Adipose tissue (tissue), 3 donors: ENCODE results near the gene LRRC59. TPM values are rescaled to one million over a fixed set of nuclear protein-coding genes. Genes with fewer than 3 reads are reported as not detected.
"Not testable (repeated sequence)": the region's sequence is repeated elsewhere in the genome, so short reads cannot be mapped to it uniquely, and the experiment has no call there.

Experiments used
- H3K27ac ChIP-seq: one replicate; pipeline ENCODE4 v1.5.1; 2013; ENCODE audit warnings: low read depth, low read length
- WGBS, 3 donors: extraction: QIAGEN DNeasy Blood & Tissue Kit; methylation state at CpG; one replicate each; pipeline ENCODE4 v1.1.7; 2013; 5-methylcytosine and 5-hydroxymethylcytosine counted together
- polyA plus RNA-seq, 3 donors: library from polyadenylated mRNA; stranded (reverse); fragments of 200-250 nt; gene quantifications; one replicate each; pipeline ENCODE4 v1.2.3, GENCODE V29; 2013
- donor health status: healthy with polysubstance abuse.
- donor health status: Bipolar disorder and iron deficiency.
- donor health status: healthy.

LRRC59 gene
- polyA plus RNA-seq = 10 to 100 TPM; 57.1 to 74.7 (median 63.1) TPM

DNA sequence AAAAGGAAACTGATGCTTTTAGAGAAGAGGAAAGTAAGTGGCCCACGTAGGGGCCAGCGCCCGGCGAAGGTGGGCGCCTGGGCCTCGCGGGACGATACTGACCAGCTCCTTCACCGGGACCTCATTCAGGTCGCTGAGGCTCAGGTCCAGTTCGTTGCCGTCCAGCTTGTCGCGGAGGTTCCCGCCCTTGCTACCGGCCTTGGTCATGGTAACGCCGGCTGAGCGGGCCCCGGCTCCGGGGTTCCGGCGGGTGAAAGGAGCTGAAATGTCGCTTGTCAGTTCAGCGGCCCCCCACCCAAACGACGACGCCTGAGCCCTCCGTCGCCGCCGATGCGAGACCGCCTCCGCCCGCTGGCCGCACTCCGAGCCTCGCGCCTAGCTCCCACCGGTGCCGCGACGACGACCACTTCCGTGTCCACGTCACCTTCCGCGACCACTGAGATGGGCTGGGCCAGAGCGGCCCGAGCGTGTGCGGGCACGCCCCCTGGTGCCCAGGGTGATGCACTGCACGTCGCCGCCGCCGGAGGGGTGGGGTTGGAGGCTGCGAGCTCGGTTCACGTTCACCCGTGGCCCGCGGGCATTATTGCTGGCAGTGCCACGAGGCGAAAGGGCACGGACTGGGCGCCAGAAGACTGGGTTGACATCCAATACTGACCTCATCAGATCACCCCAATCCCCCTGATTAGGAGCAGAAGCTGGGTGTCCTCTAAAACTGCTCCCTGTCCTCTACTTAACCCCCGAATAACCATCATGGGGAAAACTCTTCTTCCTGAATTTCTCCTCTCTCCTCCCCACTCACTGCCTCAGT, at the start of gene LRRC59:
Gene LRRC59 (minus strand): TSS at position 413 of the 808 bp plus-strand sequence. CDS start 206 bp downstream, at position 207.
- 1% methylated on average over 62 to 70 of the region's 70 CpGs for WGBS, 3 donors
- no peak within 1 kb of the TSS for H3K27ac ChIP-seq

DNA sequence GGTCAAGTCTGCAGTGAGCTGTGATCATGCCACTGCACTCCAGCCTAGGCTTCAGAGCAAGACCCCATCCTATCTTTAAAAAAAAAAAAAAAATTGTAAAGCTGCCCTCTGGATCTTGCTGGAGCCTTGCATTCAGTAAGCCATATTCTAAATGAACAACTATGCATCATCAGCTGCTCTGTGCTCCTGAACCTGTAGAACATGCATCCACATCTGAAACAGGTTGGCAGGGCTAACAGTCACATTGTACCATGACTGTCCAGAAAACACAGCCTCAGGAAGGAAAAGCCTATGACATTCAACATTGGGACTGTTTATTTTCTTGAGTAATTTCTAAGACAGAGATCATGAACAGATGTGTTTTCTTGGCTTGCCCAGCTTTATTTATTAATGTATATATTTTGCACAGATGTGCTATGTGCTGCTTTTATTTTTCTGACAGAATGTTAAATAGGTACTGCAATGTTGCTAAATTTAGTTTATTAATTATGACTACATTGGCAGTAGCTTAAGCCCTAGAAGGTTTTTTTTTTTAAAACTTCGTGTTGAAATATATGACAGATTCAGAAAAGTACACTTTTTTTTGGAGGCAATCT, 48.5 kb upstream of the LRRC59 start:
- 30 to 53% (median 47%) methylated on average over 1 of the region's 1 CpG for WGBS, 3 donors
- H3K27ac ChIP-seq = no peak overlapping the region

DNA sequence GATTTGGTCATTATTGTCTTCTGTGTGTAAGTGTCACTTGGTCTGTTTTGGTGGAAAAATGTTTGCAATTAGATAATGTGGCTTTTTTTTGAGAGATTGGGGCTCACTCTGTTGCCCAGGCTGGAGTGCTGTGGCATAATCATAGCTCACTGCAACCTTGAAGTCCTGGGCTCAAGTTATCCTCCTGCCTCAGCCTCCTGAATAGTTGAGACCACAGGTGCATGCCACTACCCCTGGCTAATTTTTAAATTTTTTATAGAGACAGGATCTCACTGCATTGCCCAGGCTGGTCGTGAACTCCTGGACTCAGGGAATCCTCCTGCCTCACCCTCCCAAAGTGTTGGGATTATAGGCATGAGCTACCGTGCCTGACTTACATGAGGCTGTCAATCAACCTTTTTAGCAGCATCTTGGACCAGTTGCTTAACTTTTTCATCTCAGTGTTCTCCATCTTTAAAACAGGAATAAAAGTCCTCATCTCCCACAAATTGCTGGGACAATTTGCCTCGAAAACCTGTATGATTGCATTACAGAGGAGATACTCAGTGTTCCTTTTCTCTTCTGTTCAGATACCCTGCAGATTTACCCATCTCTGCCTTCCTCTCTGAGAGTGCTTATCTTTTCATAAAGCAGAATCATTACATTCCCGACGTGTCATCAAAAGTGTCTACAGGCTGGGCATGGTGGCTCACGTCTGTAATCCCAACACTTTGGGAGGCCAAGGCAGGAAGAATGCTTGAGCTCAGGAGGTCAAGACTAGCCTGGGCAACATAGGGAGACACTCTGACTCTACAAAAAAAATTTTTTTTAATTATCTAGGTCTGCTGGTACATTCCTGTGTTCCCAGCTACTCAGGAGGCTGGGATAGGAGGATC, 47.8 kb upstream of the LRRC59 start:
- no peak overlapping the region for H3K27ac ChIP-seq
- WGBS, 3 donors = 93 to 94% (median 94%) methylated on average over 6 of the region's 6 CpGs

DNA sequence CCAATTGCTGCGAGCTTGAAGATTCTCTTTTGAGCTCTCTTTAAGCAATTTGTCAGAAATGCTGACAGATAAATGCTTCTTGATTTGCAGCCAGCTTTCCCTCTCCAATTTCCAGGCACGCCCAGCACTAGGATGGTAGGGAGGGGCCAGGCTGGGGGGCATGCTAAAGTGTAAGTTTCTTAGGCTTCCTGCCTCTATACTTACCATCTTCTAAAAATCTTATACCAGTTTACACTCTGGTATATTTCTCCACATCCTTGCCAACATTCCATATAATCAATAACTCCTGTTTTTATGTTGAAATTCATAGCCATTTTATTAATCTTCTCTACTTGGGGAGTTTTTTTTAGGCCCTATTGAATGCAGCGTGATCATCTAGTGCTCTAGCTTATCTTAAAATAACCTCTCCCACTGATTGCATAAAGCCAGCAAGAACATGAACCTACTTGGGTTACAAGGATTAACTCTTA, 46.2 kb upstream of the LRRC59 start:
- 22 to 43% (median 42%) methylated on average over 3 of the region's 3 CpGs for WGBS, 3 donors
- H3K27ac ChIP-seq = no peak overlapping the region

DNA sequence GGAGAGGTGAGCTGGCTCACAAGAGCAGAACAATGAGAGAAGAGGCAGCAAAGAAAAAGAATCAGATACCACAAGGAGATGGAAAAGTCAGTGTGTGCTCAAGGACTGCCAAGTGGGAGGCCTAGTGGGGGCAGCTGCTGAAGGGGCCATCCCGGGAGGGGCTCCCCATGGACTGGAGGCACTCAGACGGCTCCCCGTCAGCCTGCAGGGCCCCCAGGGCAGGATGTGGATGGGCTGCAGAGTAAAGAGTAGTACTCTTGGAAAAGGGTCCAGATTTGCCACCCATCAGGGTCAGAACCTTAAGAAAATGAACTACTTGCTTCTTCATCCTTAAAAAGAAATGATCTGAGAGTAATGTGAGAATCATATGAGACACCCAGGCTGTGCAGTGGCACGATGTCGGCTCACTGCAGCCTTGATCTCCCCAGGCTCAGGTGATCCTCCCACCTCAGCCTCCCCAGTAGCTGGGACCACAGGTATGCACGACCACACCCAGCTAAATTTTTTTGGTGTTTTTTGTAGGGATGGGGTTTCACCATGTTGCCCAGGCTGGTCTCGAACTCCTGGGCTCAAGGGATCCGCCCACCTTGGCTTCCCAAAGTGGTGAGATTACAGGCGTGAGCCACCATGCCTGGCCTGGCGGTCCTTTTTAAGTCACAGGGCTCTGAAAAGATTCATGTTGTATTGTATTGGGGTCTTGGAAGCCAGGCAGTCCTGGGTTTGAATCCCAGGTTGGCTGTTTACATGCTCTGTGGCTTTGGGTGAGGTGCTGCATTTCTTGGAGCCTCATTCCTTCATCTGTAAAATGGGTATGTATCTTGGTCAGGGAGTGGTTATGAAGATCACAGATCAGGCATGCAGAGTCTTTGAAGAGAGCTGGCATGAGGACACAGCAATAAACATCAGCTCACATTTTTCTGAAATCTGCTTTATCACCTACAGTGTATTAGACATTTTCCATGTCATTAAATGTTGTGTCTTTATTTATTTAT, 43.8 kb upstream of the LRRC59 start:
- no peak overlapping the region for H3K27ac ChIP-seq
- 85 to 90% (median 86%) methylated on average over 10 of the region's 10 CpGs for WGBS, 3 donors

DNA sequence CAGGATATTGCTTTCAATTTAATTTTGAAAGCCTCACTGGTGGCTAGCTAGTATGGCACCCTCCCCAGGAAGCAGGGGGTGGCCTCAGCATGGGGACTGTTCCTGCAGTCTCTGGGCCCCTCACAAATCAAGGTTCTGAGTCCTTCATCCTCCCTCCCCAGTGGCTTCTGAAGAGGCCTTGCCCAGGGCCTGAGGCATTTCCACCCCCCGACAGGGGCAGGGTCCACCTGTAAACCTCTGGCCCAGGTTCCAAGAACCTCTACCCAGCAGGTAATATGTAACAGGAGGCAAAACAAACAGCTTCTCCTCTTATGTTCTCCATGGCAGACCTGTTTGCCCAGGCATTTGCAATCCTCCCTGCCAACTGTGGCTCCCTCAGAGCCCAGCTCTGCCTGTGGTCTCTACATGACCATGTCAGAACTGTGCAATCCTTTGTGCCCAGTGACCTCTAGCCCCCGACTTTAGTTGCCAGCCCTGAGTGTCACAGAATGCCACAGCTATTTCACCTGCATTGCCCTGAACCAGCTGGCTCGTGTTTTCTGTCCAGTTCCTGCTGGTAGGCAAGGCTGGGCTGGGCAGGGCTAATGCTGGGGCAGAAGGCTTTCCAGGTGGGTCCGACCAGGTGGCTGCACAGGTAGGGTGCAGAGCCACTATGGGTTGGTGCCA, 43.0 kb upstream of the LRRC59 start:
- WGBS, 3 donors = 22 to 91% (median 74%) methylated on average over 4 of the region's 4 CpGs
- H3K27ac ChIP-seq = no peak overlapping the region

DNA sequence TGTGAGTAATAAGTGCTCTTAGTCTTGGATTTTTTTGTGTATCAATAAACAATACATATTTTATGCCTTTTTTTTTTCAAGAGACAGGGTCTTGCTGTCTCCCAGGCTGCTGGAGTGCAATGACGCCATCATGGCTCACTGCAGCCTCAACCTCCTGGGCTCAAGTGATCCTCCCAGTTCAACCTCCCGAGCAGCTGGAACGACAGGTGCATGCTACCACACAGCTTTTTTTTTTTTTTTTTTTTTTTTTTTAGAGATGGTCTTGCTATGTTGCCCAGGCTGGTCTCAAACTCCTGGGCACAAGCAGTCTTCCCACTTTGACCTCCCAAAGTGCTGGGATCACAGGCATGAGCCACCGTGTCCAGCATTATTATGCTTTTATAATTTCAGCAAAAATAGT, 41.7 kb upstream of the LRRC59 start:
- no peak overlapping the region for H3K27ac ChIP-seq
- 87 to 97% (median 91%) methylated on average over 4 of the region's 4 CpGs for WGBS, 3 donors

DNA sequence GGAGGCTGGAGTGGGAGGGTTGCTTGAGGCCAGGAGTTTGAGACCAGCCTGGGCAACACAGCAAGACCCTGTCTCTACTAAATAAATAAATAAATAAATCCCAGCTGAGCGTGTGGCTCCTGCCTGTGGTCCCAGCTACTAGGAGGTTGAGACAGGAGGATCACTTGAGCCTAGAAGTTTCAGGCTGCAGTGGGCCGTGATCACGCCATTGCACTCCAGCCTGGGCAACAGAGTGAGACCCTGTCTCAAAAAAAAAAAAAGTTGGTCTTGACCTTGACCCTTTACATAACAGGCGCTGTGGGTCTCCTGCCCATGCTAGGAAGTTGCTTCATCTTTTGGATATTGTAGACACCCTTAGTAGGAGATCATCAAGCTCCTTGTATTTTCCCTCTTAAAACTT, 40.1 kb upstream of the LRRC59 start:
- 93 to 94% (median 93%) methylated on average over 4 of the region's 4 CpGs for WGBS, 3 donors
- H3K27ac ChIP-seq = no peak overlapping the region

DNA sequence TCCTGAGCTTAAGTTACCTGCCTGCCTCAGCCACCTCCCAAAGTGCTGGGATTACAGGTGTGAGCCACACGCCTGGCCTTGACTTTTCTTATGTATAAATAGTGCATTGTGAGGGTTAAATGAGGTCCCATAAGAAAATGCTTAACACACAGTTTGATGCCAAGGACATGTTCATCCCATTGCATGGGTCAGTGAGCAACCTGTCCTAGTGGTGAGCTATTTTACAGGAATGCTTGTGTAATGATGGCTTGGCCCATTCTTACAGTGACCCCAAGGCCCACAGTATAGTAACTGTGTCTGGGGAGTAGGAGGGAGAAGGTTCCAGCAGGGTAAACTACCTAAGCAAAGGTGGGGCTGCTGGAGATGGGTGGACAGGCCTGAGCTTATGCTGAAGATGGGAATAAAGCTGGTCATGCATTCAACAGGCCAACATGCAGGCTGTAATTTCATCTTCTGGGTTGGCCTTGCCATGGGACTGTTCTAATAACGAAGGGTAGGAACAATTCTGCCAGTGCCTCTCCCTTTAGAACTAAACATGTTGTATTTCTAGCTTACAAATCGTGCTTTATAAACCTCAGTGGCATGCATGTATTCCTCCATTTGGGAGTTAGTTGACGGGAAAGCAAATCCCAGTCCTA, 34.9 kb upstream of the LRRC59 start:
- H3K27ac ChIP-seq = no peak overlapping the region
- WGBS, 3 donors = 78 to 87% (median 84%) methylated on average over 4 of the region's 4 CpGs

DNA sequence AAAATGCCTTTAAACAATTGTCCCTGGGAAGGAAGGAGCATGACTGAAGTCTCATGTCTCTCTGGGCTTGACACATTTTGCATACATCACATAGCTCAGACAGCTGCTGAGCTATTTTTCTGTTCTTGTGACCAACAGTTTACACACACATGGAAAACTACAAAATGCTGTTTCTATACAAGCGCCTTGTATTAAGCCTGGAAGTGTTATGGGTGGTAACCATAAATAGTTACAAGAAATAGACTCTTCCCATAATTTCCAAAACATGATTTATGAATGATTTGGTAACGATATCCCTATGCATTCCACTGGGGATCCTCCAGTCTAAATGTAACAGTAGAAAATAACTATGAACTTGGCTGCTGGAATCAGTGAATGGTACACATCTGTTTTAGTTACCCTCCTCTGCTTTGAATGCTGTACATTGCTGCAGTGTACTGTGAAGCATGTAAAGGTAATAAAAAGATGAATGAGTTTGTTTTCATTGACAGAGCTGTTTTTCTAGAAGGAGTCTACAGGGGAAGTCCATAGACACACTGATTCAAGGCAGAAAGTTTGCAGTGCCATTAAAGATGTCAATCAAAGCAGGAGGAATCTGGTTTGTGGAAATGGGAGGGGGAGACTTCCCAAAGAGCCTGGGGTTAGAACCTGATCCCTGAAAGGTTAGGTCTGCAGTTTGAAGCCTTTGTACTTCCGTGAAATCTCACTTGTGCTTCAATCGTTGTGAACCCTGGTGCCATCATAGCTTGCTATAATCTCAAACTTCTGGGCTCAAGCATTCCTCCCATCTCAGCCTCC, 33.7 kb upstream of the LRRC59 start:
- WGBS, 3 donors = 77 to 83% (median 81%) methylated on average over 4 of the region's 4 CpGs
- no peak overlapping the region for H3K27ac ChIP-seq

DNA sequence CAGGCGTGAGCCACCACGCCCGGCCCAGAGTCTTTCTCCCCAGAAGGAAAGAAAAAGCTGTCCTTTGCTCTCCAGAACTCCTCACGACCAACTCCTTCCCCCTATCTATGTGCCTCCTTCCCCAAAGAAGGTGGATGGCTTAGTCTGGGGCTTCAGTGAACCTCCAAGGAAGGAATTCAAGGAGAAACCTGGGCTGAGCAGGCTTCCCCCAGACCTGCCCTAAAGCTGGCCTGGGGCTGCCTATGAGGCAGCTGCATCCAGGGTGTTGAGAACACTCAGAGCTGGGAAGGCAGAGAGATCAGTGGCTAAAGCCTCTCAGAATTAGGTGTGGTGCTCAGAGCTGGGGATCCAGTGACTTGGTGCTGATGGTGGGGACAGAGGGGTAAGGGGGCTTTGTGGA, 32.5 kb upstream of the LRRC59 start:
- H3K27ac ChIP-seq = no peak overlapping the region
- WGBS, 3 donors = 87 to 92% (median 90%) methylated on average over 4 of the region's 4 CpGs

DNA sequence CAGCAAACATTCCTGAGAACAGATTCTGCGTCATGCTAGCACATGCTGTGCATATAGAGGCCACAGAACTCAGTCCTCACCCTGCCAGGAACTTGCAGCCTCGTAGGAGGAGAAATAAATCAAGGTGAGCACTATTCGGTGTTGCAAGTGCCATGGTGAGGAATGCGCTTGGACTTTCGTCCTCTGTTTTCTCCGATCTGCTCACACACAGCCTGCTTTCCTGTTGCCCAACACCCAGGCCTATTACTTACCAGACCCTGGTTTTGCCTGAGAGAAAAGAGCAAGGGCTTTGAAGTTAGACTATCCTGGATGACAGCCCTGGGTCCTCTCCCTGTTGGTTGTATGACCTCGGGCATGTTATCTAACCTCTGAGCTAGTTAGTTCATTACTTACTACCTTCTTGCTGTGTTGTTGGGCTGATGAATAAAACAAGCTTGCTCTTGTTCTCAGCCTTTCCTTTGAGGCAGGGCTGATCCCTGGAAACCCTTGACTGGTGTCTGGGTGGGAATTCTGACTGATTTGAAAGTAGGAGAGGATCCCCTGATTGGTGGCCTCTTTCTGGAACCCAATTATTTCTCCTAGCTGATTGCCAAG, 31.6 kb upstream of the LRRC59 start:
- H3K27ac ChIP-seq = peak overlapping the region; percentile 29
- WGBS, 3 donors = 60 to 77% (median 62%) methylated on average over 7 of the region's 7 CpGs

DNA sequence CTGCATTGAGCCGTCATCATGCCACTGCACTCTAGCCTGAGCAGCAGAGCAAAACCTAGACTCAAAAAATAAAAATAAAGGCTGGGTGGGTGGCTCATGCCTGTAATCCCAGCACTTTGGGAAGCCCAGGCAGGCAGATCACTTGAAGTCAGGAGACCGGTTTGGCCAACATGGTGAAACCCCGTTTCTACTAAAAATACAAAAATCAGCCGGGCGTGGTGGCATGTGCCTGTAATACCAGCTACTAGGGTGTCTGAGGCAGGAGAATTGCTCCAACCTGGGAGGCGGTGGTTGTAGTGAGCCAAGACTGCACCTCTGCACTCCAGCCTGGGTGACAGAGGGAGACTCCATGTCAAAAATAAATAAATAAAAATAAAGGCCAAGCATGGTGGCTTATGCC, 30.8 kb upstream of the LRRC59 start:
- H3K27ac ChIP-seq = not testable (repeated sequence)
- 80 to 87% (median 81%) methylated on average over 6 of the region's 6 CpGs for WGBS, 3 donors

DNA sequence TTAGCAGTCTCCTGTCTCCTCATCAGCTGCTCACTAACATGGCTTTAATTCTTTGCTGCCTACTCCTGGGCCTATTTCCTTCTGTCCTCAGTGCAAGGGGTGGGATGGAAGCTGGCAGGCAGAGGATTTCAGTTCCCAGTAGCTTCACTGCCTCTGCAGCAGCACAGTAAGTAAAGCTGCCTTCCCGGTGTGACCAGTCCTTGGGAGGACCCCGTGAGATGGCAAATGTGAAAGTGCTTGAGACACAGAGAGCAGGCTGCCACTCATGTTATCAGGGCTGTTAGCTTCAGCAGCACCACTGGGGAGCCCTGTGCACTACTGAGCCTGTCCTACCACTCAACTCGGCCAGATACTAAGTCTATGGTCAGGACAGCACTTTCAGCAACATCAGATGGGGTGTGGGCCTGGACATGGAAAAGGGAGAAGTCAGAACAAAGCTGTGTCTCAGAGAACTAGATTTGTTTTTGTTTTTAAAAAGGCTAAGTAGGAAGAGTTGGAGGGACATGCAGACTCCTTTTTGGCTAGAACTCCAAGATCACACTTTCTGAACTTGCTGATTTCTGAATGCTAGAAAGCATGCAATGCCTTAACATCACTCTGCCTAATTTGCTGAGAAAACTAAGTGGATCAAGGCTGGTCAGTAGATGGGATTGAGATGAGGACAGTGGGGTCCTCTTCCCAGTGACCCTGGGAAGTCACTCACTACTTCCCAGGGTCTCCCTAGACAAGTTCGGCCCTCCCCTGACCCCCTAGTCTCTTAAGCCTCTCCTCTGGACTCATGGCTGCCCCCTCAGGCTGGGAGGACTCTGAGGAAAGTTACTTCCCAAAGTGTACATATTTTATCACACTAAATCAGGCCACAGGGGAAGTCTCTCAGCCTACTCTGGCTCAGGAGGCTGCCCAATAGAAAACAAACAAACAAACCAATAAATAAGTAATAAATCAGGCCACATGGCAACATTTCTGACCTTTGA, 29.8 kb upstream of the LRRC59 start:
- 16 to 27% (median 24%) methylated on average over 4 of the region's 4 CpGs for WGBS, 3 donors

DNA sequence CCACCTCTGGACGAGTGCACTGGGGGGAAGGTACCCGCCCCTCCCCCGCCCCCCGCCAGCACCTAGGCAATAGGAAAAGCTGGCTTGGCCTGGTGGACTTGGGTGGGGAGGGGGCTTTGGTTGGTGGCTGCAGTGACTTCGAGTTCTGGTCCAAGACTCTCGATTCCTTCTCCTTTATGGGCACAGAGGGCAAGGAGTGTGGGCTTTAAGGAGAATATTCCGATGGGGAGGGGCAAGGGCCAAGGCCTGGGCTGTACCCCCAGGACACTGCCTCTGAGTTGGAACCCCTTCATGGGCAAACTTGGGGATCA, 29.1 kb upstream of the LRRC59 start:
- no peak overlapping the region for H3K27ac ChIP-seq
- WGBS, 3 donors = 0 to 2% (median 1%) methylated on average over 7 of the region's 7 CpGs

More for the DNA sequence above, 29.8 kb upstream of the LRRC59 start:
- no peak overlapping the region for H3K27ac ChIP-seq
